IPS DF 4.7 (cell line): ENCODE data around the gene SNN.

Experiments used
- DNase-seq: peaks from one replicate; pipeline ENCODE4 v3.0.0-alpha.2; 2013; ENCODE audit warnings: low spot score; ENCODE audit errors: extremely low read depth

Gene SNN

DNA sequence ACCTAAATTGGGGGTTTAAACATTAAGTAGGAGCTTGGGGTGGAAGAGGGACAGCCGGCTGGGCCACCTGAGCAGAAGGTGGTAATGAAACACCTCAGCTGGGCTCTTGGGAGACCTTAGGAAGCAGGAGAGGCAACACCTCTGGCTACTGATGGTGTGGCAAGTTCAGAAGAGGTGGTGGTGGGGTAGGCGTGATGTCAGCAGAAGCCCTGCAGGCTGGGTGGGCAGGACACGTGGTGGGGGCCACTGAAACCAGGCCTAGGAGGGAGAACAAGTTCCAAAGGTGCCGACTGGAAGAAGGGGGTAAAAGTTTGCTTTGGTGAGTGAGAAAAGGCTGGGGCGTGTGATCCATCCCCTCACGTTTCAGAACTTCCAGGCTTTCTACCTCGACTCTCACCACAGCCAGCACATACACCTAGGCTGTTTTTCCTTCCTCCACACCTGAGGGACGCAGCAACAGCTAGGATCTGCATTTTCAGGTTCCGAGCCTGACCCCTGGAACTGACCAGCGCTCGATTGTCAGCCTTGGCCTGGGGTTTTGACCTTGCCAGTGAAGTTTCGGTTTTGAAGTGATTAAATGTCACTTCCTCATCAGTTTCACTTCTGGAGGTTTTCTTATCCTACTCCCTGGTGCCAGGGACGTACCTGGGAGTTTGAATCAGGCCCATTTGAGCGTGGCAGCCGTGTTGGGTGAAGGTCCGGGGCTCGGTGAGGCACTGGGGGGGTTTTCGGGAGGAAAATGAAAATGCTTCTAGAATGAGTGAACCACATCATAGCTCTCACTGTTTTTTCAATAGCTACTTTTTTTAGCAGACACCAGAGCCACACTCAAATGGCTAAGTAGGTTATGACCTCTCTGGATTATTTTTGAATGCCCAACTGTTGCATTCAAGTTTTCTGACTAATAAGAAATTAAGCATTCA lies 10.0 kb downstream of the SNN start:
- DNase-seq, result no peak

- DNase-seq, result no peak
Measured at GRCh38 chr16:11679250-11679649, 11.0 kb downstream of the SNN start.

DNA sequence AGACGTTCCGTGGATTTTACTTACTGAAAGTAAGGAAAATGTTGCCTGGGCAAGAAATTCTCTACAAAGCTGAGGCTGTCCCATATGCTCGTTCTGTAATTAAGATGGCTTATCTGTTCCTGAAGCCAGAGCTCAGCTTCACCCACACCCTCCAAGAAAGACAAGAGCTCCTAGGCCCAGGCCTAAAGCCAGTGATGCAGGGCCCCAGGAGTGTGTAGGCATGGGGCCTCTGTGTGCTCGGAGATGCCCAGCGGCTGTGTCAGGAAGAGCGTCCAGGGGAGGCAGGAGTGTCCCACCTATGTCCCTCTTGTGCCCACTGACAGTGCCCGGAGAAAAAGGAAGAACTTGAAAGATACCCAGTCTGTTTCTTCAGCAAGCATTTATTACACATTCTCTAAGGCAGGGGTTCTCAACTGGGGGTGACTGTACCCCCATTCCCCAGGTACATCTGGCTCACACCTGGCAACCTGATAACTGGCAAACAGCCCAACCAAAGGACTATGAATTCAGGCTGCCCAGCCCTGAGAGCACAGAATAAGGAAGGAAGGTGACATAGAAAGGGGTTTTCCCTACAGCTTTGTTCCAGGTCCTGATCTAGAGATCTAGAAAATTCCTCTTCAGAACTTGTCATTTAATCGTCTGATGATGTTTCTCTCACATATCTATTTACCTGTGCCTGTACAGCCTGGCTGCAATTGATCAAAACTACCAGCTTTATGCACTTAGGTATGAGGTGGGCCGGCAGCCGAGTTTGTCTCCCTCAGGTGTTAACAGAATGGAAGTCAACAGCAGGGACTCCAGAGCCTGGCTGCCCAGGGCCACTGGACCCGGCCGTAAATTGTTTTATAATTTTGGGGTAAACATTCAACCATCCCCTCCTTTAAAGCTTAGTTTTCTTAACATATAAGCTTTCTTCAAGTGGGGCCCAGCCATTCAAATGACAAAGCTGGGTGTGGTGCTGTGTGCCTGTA lies 12.0 kb downstream of the SNN start:
- DNase-seq, result no peak

DNA sequence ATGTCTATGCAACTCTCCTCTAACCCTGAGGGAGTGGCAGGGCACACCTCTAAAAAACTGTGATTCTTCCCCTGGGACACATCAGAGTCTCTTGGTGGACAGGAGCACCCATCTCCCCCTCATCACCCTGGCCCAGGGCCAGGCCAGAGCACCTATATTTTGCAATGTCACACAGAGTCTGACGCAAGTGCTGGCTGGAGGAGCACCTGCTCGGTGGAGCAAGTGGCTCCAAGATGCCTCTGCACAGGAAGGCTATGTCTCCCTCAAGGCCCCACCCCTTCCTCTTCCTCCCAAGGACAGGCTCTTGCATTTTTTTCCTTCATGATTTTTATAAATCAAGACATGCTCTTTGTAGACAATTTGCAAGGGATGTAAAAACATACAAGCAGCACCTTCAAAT lies 13.3 kb downstream of the SNN start:
- no peak for DNase-seq

DNA sequence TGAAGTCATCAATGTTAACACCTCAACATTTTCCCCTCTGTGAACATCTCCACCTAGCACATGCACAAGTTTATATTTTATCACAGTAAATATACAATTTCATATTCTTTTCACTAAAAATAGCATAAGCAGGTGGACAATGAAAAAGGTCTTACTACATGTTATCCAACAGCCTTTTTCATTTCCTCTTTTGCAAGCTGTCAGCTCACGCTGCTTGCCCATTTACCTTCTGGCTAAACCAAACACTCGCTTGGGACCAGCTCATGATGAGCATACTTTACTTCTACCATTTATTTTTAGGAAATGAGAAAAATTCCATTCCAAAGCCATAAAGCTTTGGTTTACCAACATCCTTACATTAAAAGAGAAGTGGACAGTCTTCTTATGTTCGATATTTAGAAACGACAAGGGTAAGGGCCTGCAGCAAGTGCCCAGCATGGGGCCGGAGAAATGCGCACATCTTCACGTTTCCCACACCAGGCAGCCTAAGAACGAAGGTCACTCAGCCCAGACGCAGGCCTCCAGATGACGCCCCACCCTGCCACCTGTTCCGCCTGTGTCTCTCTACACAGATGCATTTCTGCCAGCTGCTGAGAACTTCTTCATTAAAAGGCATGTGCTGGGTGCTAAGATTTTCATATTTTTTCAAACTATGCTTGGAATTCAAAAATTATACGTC lies 13.9 kb downstream of the SNN start:
- no peak for DNase-seq

GRCh38 chr16:11682655-11683096 lies 14.4 kb downstream of the SNN start:
- DNase-seq, result no peak

- DNase-seq, result no peak
Measured at GRCh38 chr16:11683145-11683544, 14.9 kb downstream of the SNN start.

GRCh38 chr16:11684231-11685025 lies 16.2 kb downstream of the SNN start:
- DNase-seq, result no peak

- no peak for DNase-seq
Measured at GRCh38 chr16:11685844-11686618, 17.8 kb downstream of the SNN start.

GRCh38 chr16:11686713-11687380 lies 18.6 kb downstream of the SNN start:
- DNase-seq, result no peak

DNA sequence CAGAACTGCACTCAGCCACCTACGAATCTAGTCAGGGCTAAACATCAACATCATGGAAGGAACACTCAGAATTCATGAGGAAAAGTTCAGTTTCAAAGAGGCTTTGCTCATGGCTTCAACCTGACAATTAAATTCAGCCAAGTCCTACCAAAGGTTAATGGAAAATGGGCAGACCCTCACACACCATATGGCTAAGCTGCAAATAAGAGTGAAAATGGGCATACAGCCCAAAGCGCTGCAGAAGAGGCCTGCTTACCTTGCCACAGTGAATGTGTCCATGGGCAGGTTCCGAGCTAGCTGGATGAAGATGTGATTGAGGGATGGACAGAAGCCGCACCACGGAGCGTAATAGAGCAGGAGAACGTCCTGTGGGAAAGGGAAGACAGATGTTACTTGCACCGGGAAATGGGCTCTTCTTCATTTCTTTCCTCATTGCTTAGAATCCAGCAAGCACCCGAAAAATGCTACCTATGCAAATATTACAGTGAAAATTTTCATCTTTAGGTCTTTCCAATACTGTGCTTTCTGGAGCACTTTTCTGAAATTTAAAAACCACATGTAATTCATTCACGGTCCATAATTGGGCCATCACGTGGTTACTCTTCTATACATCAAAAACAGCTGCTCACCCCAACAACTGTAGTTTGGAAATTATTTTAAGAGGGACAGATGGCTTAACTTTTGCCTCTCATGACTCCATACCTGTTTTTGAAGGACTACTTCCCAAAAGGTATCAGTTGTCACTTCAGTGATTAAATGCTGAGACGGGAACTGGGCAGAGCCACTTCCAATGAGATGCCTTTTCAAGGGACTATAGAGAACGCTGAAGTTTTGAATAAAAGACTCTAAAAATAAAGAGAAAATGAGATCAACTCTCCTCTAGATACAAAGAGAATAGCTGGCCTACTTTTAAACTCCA lies 19.6 kb downstream of the SNN start:
- DNase-seq, result no peak

GRCh38 chr16:11688520-11688886 lies 20.2 kb downstream of the SNN start:
- DNase-seq, result no peak

DNA sequence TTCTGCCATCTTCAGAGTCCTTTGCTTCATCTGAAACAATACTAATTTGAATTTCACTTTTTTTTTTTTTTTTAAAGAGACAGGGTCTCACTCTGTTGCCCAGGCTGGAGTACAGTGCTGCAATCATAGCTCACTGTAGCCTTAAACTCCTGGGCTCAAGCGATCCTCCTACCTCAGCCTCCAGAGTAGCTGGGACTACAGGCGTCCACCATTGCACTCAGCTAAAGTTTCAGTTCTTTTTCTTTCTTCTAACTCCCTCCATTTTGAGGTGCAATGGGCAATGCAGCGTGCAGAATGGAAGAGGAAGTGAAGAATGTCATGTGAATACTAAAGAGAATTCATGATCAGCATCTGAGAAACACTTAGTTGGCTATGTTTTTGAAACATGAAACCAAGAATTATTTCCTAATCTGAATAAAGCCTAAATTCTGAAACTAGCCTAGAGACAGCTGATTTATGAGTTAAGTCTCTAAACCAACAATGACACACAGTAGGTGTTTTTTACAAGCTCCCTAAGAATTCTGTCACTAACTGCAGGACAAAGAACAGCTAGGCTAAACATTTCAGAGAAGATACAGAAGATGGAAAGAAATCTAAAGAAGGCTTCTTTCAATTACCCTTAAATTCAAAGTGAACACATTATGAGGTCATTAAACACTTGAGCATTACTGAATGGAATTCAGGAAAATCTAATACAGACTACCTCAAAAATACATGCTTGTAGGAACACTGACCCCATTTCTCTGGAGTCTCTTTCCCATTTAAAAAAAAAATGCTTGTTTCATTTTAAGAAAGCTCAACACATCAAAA lies 21.0 kb downstream of the SNN start:
- DNase-seq, result no peak

- no peak for DNase-seq
Measured at GRCh38 chr16:11691235-11691634, 23.0 kb downstream of the SNN start.

- DNase-seq, result no peak
Measured at GRCh38 chr16:11691771-11692170, 23.5 kb downstream of the SNN start.

- no peak for DNase-seq
Measured at GRCh38 chr16:11692171-11692570, 23.9 kb downstream of the SNN start.

DNA sequence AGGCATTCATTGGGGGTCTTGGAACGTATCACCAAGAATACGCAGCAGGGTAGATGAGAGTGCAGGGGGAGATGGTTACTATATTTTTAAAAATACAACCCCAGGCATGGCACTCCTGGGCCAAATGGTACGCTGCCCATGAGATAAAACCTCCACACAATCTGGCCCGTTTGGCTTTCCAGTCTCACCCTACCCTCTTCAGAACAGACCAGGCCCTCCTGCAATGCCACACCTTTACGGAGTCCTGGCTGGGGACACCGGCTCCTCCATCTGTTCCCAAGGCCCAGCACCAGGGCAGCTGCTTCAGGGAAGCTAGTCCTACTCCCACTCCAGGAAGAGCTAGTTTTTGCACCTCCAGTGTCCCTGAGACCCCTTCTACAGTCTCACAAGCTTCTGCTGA lies 24.4 kb downstream of the SNN start:
- DNase-seq, result no peak
